Middle frontal gyrus (tissue), 1 donor: ENCODE data around the gene HOXD10.

Source experiments
- DNase-seq: peaks from one replicate; pipeline ENCODE4 v3.0.0-alpha.2; 2015; ENCODE audit warnings: low spot score; ENCODE audit errors: extremely low spot score

The HOXD10 gene

GRCh38 chr2:176106581-176107539 is 9.7 kb upstream of the HOXD10 start, which contains the start of gene HOXD11:
Gene HOXD11, plus strand, starts transcription at chr2:176107280. Its CDS starts 76 bp downstream, at chr2:176107356.
- no peak for DNase-seq

- no peak for DNase-seq
Measured at GRCh38 chr2:176107731-176108181, 8.8 kb upstream of the HOXD10 start.

- DNase-seq: no peak
Measured at GRCh38 chr2:176109192-176109901, 7.2 kb upstream of the HOXD10 start.

GRCh38 chr2:176109946-176110345 is 6.6 kb upstream of the HOXD10 start:
- no peak for DNase-seq

GRCh38 chr2:176110415-176111308 is 5.9 kb upstream of the HOXD10 start:
- DNase-seq: no peak

- DNase-seq: no peak
Measured at GRCh38 chr2:176111309-176111663, 5.3 kb upstream of the HOXD10 start.

- no peak for DNase-seq
Measured at GRCh38 chr2:176111846-176112374, 4.7 kb upstream of the HOXD10 start.

- DNase-seq: no peak
Measured at GRCh38 chr2:176112375-176113302, 3.9 kb upstream of the HOXD10 start.

- no peak for DNase-seq
Measured at GRCh38 chr2:176114120-176114929, 2.3 kb upstream of the HOXD10 start.

- no peak for DNase-seq
Measured at GRCh38 chr2:176114930-176115625, 1.5 kb upstream of the HOXD10 start.

GRCh38 chr2:176117162-176117822 is 714 bp downstream of the HOXD10 start:
- no peak for DNase-seq

GRCh38 chr2:176117823-176118371 is 1.3 kb downstream of the HOXD10 start:
- DNase-seq: no peak

- no peak for DNase-seq
Measured at GRCh38 chr2:176118601-176119339, 2.2 kb downstream of the HOXD10 start.

- no peak for DNase-seq
Measured at GRCh38 chr2:176120364-176121189, 4.0 kb downstream of the HOXD10 start.

- no peak for DNase-seq
Measured at GRCh38 chr2:176121190-176122051, 4.8 kb downstream of the HOXD10 start.
